K562 (cell line): ENCODE measurements around the gene DCAF15.

Source experiments
- ELF1 ChIP-seq: fragments of 200-800 bp; sonication (Bioruptor generic); IDR thresholded peaks from 2 replicates; pipeline ENCODE4 v1.6.1; 2016; ENCODE audit warnings: missing genetic modification characterization, missing compliant biosample characterization
- NKRF ChIP-seq: fragments of 450-650 bp; IDR thresholded peaks from 2 replicates; pipeline ENCODE4 v1.6.1; 2016; ENCODE audit warnings: borderline replicate concordance
- SIN3A ChIP-seq, 2 experiments: fragments of 150-350 bp in 1 of 2; IDR thresholded peaks; 2 replicates each; pipeline ENCODE4 v1.6.1; 2011 to 2016; ENCODE audit warnings: borderline replicate concordance in 2 of 2, low read depth in 2 of 2, low read length in 2 of 2, mild to moderate bottlenecking in 2 of 2, moderate library complexity in 2 of 2; ENCODE audit not compliant: control insufficient read depth in 1 of 2
- ZNF239 ChIP-seq: fragments of 250-450 bp; sonication (Bioruptor Pico); IDR thresholded peaks from 2 replicates; pipeline ENCODE4 v1.4.0; 2020; ENCODE audit warnings: mild to moderate bottlenecking
- ZNF512 ChIP-seq: IDR thresholded peaks from 2 replicates; pipeline ENCODE4 v1.6.1; 2016; ENCODE audit warnings: missing genetic modification characterization, missing compliant biosample characterization

GRCh38 chr19:13929340-13929739, 23.0 kb upstream of the DCAF15 start:
- no peak for TF ChIP-seq ELF1 (tag)
- TF ChIP-seq SIN3A (IDR thresholded peaks at IDR 0.05; ENCODE audit: borderline replicate concordance in 2 of 2, control insufficient read depth in 1 of 2, low read depth in 2 of 2, low read length in 2 of 2): no peak
- no peak for TF ChIP-seq ZNF512
- no peak for TF ChIP-seq NKRF
- TF ChIP-seq ZNF239 (CRISPR knock-in tag): no peak
